ENCODE data around the gene KCNQ2.
"Not testable (repeated sequence)": the region's sequence is repeated elsewhere in the genome, so short reads cannot be mapped to it uniquely, and the experiment has no call there.

KCNQ2 gene

DNA sequence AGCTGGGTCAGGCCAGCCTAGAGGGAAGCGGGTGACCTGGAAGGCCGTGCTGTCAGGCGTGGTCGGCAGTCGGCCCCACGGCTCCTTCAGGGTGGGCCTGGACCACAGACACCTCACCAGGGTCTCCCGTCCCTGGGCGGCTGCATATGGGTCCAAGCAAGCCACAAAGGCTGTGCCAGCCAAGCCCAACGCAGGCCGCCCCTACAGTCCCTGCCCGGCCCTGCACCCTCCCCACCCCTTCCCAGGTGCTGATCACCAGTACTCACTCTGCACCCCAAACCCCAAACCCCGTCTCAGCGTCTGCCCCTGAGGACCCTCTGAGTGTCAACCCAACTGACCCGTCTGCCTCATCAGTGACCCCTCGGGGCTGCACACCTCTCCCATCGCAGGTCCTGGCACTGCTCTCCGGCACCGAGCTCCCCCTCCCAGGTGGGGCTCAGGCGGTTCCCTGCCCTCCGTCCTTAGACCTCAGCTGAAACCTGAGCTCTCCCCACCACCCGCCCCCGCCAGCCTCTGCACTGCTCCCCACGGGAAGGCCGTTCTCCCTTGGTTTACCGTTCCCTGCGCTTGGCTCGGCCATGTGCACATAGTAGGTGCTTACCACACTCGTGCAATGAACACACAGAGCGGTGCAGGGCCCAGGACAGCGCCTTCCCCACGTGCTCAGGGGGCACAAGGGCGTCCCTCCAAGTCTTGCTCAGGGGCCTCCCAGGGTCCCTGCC is 46.7 kb upstream of the KCNQ2 start:
- DNase-seq (ENCODE audit: low spot score): no peak
- in situ Hi-C loops (cut with MboI; ENCODE audit: low sequenced_read_pairs, unreplicated experiment): no loop called here
- TF ChIP-seq, protein P1, sequence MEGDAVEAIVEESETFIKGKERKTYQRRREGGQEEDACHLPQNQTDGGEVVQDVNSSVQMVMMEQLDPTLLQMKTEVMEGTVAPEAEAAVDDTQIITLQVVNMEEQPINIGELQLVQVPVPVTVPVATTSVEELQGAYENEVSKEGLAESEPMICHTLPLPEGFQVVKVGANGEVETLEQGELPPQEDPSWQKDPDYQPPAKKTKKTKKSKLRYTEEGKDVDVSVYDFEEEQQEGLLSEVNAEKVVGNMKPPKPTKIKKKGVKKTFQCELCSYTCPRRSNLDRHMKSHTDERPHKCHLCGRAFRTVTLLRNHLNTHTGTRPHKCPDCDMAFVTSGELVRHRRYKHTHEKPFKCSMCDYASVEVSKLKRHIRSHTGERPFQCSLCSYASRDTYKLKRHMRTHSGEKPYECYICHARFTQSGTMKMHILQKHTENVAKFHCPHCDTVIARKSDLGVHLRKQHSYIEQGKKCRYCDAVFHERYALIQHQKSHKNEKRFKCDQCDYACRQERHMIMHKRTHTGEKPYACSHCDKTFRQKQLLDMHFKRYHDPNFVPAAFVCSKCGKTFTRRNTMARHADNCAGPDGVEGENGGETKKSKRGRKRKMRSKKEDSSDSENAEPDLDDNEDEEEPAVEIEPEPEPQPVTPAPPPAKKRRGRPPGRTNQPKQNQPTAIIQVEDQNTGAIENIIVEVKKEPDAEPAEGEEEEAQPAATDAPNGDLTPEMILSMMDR (IDR thresholded peaks at IDR 0.05; ENCODE audit: borderline replicate concordance, control extremely low read depth, extremely low read depth, insufficient read depth, missing control alignments): no peak

DNA sequence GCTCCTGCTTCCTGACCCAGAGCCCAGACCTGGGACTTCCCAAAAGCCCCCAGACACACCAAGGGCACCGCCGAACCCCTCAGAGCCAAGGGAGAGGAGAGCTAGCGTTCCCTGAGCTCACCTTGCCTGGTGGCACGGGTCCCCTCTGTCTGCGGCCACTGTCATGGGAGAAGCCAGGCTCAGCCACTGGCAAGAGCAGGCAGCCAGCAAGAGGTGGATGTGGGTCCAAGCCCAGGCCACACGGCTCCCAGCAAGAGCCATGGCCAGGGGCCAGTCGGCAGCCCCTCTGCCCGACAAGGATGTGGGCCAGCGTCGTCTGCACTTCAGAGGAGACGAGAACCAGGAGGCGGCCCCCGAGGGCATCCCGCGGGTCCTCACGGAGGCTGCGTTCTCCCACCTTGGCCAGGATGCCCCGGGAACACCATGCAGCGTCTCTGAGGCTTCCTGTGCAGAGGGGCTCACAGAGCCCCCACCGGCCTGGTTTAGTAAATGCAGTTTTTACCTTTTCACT is 46.0 kb upstream of the KCNQ2 start:
- in situ Hi-C loops (cut with MboI; ENCODE audit: low sequenced_read_pairs, unreplicated experiment): no loop called here
- TF ChIP-seq, protein P1 (IDR thresholded peaks at IDR 0.05; ENCODE audit: borderline replicate concordance, control extremely low read depth, extremely low read depth, insufficient read depth, missing control alignments): no peak
- DNase-seq (ENCODE audit: low spot score): no peak

DNA sequence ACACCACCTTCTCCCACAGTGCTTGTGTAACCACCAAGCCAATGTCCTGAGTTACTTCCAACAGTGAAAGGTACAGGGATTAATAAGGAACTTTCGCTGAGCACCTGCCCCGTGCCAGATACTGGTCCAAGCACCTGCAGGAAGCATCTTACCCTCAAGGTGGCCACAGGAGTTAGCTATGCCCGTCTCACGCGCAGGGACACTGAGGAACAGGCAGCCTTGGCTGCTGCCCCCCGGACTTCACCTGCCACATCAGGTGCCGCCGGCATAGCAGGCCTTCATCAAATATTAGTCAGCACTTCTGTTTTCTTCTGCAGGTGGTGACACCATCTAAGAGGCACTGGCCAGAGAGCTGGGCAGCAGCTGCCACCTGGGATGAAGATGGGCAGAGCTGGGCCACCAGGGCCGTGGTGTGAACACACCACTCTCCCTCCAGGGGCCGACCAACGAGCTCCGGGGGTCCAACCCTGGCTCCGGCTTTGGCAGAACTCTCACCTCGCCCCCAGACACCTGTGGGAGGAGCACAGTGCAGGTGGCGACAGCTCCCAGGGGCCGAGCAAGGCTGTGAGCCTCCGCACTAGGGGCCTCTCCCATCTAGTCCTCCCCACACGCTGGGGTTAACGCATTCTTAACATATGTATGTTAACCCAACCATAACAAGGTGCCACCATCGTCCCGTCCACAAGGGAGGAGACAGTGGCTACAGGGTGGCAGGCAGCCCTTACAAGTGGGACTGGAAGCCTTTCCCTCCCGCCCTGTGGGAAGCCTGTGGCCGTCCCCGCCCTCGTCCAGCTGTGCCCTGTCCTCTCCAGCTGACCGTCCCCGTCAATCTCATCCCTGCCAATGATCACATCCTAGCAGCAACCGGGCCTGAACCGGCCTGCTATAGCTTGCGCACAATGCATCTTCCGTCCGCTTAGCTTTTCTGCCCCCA is 45.2 kb upstream of the KCNQ2 start:
- DNase-seq (ENCODE audit: low spot score): no peak
- TF ChIP-seq, protein P1 (IDR thresholded peaks at IDR 0.05; ENCODE audit: borderline replicate concordance, control extremely low read depth, extremely low read depth, insufficient read depth, missing control alignments): no peak
- in situ Hi-C loops (cut with MboI; ENCODE audit: low sequenced_read_pairs, unreplicated experiment): no loop called here

DNA sequence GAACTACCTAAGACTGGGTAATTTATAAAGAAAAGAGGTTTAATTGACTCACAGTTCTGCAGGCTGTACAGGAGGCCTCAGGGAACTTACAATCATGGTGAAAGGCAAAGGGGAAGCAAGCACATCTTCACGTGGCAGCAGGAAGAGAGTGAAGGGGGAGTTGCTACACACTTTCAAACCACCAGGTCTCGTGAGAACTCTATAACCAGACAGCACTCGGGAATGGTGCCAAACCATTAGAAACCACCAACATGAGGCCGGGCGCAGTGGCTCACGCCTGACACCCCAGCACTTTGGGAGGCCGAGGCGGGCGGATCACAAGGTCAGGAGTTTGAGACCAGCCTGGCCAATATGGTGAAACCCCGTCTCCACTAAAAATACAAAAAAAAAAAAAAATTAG is 42.1 kb upstream of the KCNQ2 start:
- in situ Hi-C loops (cut with MboI; ENCODE audit: low sequenced_read_pairs, unreplicated experiment); DNase-seq (ENCODE audit: low spot score): not testable (repeated sequence)

DNA sequence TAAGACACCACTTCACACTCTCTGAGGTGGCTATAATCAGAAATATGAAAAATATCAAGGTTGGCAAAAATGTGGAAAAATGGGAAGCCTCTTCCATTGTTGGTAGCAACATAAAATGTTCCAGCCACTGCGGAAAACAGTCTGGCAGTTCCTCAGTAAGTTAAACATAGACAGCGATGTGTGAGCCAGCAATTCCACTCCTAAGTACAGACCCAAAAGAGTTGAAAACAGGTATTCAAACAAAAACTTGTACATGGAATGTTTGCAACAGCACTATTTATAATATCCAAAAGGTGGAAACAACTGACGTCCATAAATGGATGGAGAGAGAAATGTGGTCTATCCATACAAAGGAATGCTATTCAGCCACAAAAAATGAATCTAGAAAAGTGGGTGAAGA is 40.8 kb upstream of the KCNQ2 start:
- no peak for DNase-seq (ENCODE audit: low spot score)
- in situ Hi-C loops (cut with MboI; ENCODE audit: low sequenced_read_pairs, unreplicated experiment): no loop called here
- TF ChIP-seq, protein P1 (IDR thresholded peaks at IDR 0.05; ENCODE audit: borderline replicate concordance, control extremely low read depth, extremely low read depth, insufficient read depth, missing control alignments): no peak

DNA sequence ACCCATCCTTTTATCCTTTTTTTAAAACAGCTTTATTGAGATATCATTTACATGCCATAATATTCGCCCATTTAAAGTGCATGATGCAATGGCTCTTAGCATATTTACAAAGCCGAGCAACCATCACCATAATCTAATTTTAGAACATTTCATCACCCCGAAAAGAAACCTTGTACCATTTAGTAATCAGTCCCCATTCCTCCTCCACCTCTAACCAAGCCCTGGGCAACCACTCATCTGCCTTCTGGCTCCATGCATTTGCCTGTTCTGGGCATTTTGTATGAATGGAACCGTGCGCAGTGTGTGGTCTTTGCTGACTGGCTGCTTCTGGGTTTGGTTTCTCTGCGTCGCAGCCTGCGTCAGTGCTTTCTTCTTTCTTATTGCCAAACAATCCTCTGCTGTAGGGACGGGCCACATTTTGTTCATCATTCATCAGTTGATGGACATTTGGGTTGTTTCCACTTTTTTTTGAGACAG is 36.7 kb upstream of the KCNQ2 start:
- TF ChIP-seq, protein P1 (IDR thresholded peaks at IDR 0.05; ENCODE audit: borderline replicate concordance, control extremely low read depth, extremely low read depth, insufficient read depth, missing control alignments): no peak
- no peak for DNase-seq (ENCODE audit: low spot score)
- in situ Hi-C loops (cut with MboI; ENCODE audit: low sequenced_read_pairs, unreplicated experiment): no loop called here

Data from GM13976 (cell line).